Pancreas (tissue), 10 donors: ENCODE data around the gene C11orf24. TPM values are rescaled to one million over a fixed set of nuclear protein-coding genes. Genes with fewer than 3 reads are reported as not detected.

ENCODE experiments used
- ATAC-seq, 4 donors: fragments of 200-7000 bp; cut with Tn5 transposase; one replicate each; pipeline versions ENCODE4 v1.8.0 to v1.9.1; 2020; ENCODE audit warnings: mild to moderate bottlenecking in 4 of 4, moderate library complexity in 4 of 4
- DNase-seq, 6 donors: peaks; one replicate each; pipeline ENCODE4 v3.0.0-alpha.2; 2020
- FAIRE-seq: peaks from 2 replicates; lab custom pipeline; 2012; peaks lifted over from hg19 to GRCh38; lab: Jason Lieb, UNC
- H3K27ac ChIP-seq, 4 donors: fragments of 200-600 bp; sonication (generic); 1 replicate in 3 of 4; 2 replicates in 1 of 4; pipeline versions ENCODE4 v1.5.0 to v1.8.0; 2020
- H3K27me3 ChIP-seq, 4 donors: fragments of 200-600 bp; one replicate each; pipeline ENCODE4 v1.8.0; 2021
- H3K36me3 ChIP-seq, 3 donors: fragments of 200-600 bp; sonication (generic) in 1 of 3; one replicate each; pipeline versions ENCODE4 v1.5.0 to v1.8.0; 2020 to 2021
- H3K4me1 ChIP-seq, 3 donors: fragments of 200-600 bp; one replicate each; pipeline ENCODE4 v1.8.0; 2021
- H3K4me3 ChIP-seq, 4 donors: fragments of 200-600 bp; sonication (generic) in 2 of 4; one replicate each; pipeline versions ENCODE4 v1.5.0 to v1.8.0; 2020 to 2021
- H3K9me3 ChIP-seq, 4 donors: fragments of 200-600 bp; one replicate each; pipeline ENCODE4 v1.8.0; 2021
- CTCF ChIP-seq, 4 donors: fragments of 200-600 bp; sonication (generic) in 3 of 4; IDR thresholded peaks; one replicate each; pipeline versions ENCODE4 v1.5.0 to v1.8.0; 2021; ENCODE audit warnings: antibody characterized with exemption in 4 of 4
- WGBS, 2 donors: extraction: QIAGEN DNeasy Blood & Tissue Kit; methylation state at CpG; one replicate each; pipeline ENCODE4 v1.1.7; 2013; 5-methylcytosine and 5-hydroxymethylcytosine counted together
- intact Hi-C, 3 donors: fragments of 100-400 bp; cut with DNase I; formaldehyde crosslinking; loops; one replicate each; pipeline versions ENCODE4 v1.11.1 to v1.14.2; 2022
- polyA plus RNA-seq, 2 donors: library from polyadenylated mRNA; stranded (reverse); fragments of 200-250 nt; gene quantifications; one replicate each; pipeline ENCODE4 v1.2.3, GENCODE V29; 2013
- total RNA-seq, 6 donors: library from RNA; stranded (reverse); fragmentation: NEBNext Ultra II Directional in 4 of 6; extraction: Animal tissue kit (Norgen Biotek cat#: 25700) in 4 of 6; gene quantifications; one replicate each; pipeline versions ENCODE4 v1.2.1 to v1.2.4, GENCODE V29; 2021 to 2023
- donor health status: healthy with polysubstance abuse.
- donor health status: DM: no; HTN: no; CAD: no; lungs with moderate emphysema.
- donor health status: DM: no; HTN: no; CAD: no.
- donor health status: control.
- donor health status: control.
- donor health status: Bipolar disorder and iron deficiency.
- donor health status: DM: yes; HTN: yes; CAD: no.
- donor health status: DM: no; HTN: no; CAD: no.
- donor health status: DM: no; HTN: no; CAD: no.
- donor health status: DM: yes; HTN: yes; CAD: no.

Gene C11orf24
- total and polyA plus RNA-seq, 8 donors: 12.4 to 20.3 (median 17.8) TPM

DNA sequence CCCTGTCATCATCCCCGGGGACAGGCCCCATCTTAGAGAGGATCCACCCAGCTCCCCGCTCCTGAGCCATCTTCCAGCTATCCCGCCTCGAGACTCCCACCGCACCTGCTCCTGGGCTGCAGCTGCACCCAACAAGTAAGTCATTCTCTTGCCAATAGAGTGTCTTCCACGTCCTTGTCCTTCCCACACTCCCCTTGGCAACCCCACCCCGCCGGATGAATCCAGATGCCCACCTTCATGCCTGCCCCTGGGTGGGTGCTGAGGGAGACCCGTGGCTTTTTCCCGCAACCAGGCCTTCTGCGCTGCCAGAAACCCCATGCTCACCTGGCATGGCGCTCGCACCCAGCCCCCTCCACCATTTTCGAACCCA, 11.1 kb upstream of the C11orf24 start:
- ATAC-seq (no peak), FAIRE-seq (no peak), DNase-seq (no peak)
- H3K4me3 ChIP-seq: no peak overlapping the region
- H3K4me1 ChIP-seq: no peaks in the 10 kb centered on the region
- H3K27ac ChIP-seq: no peak overlapping the region
- no peaks in the 10 kb centered on the region for H3K36me3 ChIP-seq
- no peaks in the 10 kb centered on the region for H3K27me3 ChIP-seq
- H3K9me3 ChIP-seq: no peaks in the 10 kb centered on the region
- intact Hi-C loops: no loop called here
- TF ChIP-seq CTCF (IDR thresholded peaks at IDR 0.05): no peak
- 84 to 95% methylated on average over 14 of the region's 14 CpGs for WGBS, 2 donors

DNA sequence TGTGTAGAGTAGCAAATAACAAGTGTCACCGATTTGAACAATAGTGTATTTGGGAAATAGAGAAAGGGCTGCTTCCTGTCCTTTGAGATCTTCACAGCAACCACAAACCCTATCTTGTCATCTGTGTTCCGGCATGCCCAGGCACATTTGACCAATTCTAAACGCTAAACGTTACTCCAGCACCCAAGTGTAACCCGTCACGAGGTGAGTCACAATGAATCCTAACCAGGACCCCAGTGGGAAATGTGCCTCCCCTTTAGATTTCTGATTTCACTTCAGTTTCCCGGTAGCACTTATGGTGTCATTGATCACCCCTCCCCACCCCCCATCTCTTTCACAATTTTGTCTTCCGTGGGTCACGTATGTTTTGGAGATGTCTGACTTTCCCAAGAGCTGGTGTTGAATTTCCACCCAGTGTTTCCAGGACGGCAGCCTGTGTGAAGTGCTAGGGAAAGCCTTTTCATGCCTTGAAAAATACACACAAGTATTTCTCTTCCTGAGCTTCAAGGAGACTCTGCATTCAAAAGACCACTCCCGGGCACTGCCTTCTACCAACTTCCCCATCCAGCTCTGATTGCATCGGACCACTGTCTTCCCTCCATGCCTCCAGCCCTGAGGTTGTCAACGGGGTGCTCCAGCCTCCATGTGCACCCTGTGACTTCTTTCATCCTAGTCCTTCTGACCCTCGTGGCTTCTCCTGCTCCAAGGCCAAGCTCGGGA, 10.5 kb upstream of the C11orf24 start:
- TF ChIP-seq CTCF (IDR thresholded peaks at IDR 0.05): no peak
- H3K4me3 ChIP-seq: no peak overlapping the region
- 58 to 73% methylated on average over 15 of the region's 15 CpGs for WGBS, 2 donors
- no peaks in the 10 kb centered on the region for H3K9me3 ChIP-seq
- H3K4me1 ChIP-seq: no peaks in the 10 kb centered on the region
- intact Hi-C loops: no loop called here
- no peak overlapping the region for H3K27ac ChIP-seq
- FAIRE-seq: no peak
- no peak for ATAC-seq
- DNase-seq: no peak
- no peaks in the 10 kb centered on the region for H3K27me3 ChIP-seq
- H3K36me3 ChIP-seq: no peaks in the 10 kb centered on the region

DNA sequence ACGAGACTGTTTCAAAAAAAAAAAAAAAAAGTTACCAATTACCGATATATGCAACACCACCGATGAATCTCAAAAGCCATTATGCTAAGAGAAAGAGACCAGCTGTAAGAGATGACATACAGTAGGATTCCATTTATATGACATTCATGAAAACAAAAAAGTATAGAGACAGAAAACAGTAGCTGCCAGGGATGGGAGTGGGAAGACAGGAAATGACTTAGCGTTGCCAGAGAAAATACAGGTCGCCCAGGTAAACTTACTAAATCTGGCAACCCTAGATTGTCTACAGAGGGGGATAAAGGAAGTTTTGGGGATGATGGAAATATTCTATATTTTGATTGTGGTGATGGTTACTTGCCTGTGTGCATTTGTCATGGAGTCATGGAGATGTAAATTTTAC, 7.9 kb upstream of the C11orf24 start:
- ATAC-seq: no peak
- Histone ChIP-seq H3K9me3 (no peaks in the 10 kb centered on the region), H3K4me3 (no peak overlapping the region), H3K27ac (no peak overlapping the region), H3K4me1 (no peaks in the 10 kb centered on the region), H3K27me3 (no peaks in the 10 kb centered on the region), H3K36me3 (no peaks in the 10 kb centered on the region)
- intact Hi-C loops: no loop called here
- 78 to 79% methylated on average over 5 of the region's 5 CpGs for WGBS, 2 donors
- no peak for TF ChIP-seq CTCF (IDR thresholded peaks at IDR 0.05)
- FAIRE-seq: no peak
- no peak for DNase-seq

DNA sequence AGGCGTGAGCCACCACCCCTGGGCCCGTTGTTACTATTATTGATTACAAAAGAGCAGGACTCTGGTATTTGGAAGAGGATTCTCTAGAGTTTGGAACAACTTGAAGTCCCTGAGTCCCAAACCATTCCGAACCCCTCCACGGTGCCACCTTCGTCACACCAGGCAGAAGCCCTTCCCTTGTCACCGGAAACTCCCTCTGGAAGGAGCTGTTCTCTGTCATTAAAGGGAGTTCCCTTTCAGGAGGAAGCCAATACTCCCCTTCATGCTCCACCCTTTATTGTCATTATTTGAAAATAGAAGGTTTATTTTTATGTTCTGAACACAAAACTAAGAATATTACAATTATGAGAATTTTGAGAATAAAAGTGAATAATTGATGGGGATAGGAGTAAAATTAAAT, 5.1 kb upstream of the C11orf24 start:
- no peak overlapping the region for H3K4me3 ChIP-seq
- no peaks in the 10 kb centered on the region for H3K9me3 ChIP-seq
- H3K36me3 ChIP-seq: no peaks in the 10 kb centered on the region
- 87 to 88% methylated on average over 6 of the region's 6 CpGs for WGBS, 2 donors
- no peak for FAIRE-seq
- no peak for DNase-seq
- H3K27me3 ChIP-seq: no peaks in the 10 kb centered on the region
- H3K27ac ChIP-seq: no peak overlapping the region
- intact Hi-C loops: no loop called here
- ATAC-seq: no peak
- H3K4me1 ChIP-seq: no peaks in the 10 kb centered on the region
- no peak for TF ChIP-seq CTCF (IDR thresholded peaks at IDR 0.05)

GRCh38 chr11:68275721-68276507, 4.1 kb upstream of the C11orf24 start:
- H3K36me3 ChIP-seq: no peaks in the 10 kb centered on the region
- no peaks in the 10 kb centered on the region for H3K9me3 ChIP-seq
- peak overlapping the region in 1 of 4 donors; percentile 5 for H3K27ac ChIP-seq
- no peaks in the 10 kb centered on the region for H3K27me3 ChIP-seq
- no peak for ATAC-seq
- no peak for FAIRE-seq
- H3K4me3 ChIP-seq: no peak overlapping the region
- peaks cover 0 to 1% (median 0%) of the 10 kb centered on the region in 3 donors for H3K4me1 ChIP-seq
- 66 to 71% methylated on average over 14 of the region's 14 CpGs for WGBS, 2 donors
- no peak for DNase-seq
- no peak for TF ChIP-seq CTCF (IDR thresholded peaks at IDR 0.05)
- intact Hi-C loops: no loop called here
